HG03469 (cell line): ENCODE data around the gene SPARC.
"Not testable (repeated sequence)": the region's sequence is repeated elsewhere in the genome, so short reads cannot be mapped to it uniquely, and the experiment has no call there.

Source experiments
- ATAC-seq: cut with Tn5 transposase; IDR thresholded peaks from one replicate; pipeline ENCODE4 v1.9.1; 2021; ENCODE audit warnings: mild to moderate bottlenecking, moderate library complexity, moderate number of reproducible peaks; ENCODE audit not compliant: unreplicated experiment

SPARC gene

GRCh38 chr5:151700820-151701219 is 14.1 kb upstream of the SPARC start:
- ATAC-seq, result peak; percentile 42

GRCh38 chr5:151700296-151700695 is 13.6 kb upstream of the SPARC start:
- no peak for ATAC-seq

DNA sequence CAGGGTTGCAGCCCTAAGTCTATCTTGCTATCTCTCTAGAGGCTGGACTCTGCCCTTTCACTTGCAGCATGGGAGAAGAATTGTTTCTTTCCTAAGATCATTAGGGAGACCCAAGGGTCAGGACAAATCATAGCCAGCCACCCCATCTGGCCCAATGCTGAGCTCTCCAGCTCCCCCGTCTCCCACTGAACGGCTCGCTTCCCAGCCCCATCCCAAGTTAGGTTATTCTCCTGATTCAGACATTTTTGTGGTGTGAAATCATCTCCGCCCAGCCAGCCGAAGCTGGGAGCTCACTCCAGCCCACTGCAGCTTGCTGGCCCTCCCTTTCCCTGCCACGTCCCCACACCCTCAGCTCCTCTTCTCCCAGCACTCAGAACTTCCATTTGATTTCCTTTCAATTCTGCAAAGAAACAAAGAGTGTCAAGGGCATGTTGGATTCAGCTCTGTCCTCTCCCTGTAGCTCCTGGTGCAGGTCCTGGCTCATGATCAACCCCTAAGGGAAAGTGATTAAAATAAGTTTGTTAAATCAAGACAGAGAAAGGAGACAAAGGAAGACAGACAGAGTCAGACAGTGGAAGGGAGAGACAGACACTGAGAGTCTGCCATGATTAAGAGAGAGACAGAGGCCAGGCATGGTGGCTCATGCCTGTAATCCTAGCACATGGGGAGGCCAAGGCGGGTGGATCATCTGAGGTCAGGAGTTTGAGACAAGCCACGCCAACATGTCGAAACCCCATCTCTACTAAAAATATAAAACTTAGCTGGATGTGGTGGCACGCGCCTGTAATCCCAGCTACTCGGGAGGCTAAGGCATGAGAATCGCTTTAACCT is 12.6 kb upstream of the SPARC start:
- ATAC-seq, result no peak

DNA sequence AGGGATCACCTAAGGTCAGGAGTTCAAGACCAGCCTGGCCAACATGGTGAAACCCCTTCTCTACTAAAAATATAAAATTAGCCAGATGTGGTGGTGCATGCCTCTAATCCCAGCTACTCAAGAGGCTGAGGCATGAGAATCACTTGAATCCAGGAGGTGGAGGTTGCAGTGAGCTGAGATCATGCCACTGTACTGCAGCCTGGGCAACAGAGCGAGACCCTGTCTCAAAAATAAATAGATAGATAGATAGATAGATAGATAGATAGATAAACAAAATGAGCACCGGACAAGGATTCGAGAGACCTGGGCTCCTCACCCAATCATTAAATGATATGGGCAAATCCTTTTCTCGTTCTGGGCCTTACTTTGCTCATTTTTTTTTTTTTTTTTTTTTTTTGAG is 11.4 kb upstream of the SPARC start:
- ATAC-seq, result not testable (repeated sequence)

GRCh38 chr5:151697452-151697851 is 10.7 kb upstream of the SPARC start:
- no peak for ATAC-seq

- ATAC-seq, result no peak
Observed at GRCh38 chr5:151696470-151697061, 9.9 kb upstream of the SPARC start.

DNA sequence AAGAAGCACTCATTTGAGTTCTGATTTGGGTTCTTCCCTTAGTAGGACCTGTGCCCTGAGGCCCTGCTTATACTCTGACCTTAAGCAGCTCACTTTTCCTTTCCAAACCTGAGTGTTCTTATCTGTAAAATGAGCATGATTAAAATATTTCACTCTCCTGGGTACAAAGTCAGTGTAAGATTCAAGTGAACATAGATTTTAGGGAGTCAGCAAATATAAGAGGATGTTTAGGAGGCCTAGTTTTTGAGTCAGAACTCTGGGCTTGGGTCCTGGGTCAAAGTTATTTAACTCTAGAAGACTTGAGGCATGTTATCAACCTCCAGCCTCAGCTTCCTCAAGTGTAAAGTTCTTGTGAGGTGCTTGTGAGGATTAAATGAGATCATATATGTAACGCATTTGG is 8.7 kb upstream of the SPARC start:
- ATAC-seq, result no peak

DNA sequence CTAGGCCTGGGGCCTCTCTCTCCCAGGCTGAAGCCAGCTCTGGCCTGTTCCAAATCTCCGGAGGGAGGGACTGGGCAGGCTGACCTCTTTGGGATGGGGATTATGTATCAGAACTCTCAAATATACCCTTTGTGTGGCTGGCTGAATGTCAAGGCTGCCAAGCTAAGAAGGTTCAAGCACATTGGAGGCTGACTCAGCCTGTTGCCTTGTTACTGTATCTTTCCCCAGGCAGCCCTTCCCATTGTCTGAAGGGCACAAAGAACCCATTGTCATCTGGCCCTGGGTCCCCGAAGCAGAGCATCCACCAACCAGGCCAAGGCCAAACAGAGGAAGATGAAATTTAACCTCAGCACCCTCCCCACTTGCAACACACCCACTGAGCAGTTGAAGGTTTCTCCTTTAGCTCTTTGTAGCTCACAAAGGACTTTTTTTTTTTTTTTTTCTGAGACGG is 7.3 kb upstream of the SPARC start:
- ATAC-seq, result no peak

- no peak for ATAC-seq
Observed at GRCh38 chr5:151692312-151692711, 5.6 kb upstream of the SPARC start.

- ATAC-seq, result no peak
Observed at GRCh38 chr5:151691706-151692105, 5.0 kb upstream of the SPARC start.

GRCh38 chr5:151689591-151689990 is 2.9 kb upstream of the SPARC start:
- not testable (repeated sequence) for ATAC-seq

DNA sequence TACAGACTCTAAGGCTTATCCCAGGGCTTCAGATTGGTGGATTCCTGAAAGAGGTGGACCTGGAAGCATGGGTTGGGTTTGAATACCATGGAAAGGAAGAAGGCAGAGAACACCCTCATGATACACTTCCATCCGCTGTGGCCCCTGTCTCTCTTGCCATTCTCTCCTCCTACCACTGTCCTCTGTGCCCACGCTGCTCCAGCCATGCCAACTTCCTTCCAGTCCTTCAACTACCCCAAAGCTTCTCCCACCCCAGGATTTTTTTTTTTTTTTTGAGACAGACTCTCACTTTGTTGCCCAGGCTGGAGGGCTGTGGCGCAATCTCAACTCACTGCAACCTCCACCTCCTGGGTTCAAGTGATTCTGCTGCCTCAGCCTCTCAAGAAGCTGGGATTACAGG is 1.7 kb upstream of the SPARC start:
- no peak for ATAC-seq

- ATAC-seq, result no peak
Observed at GRCh38 chr5:151685749-151686673, 704 bp downstream of the SPARC start.

DNA sequence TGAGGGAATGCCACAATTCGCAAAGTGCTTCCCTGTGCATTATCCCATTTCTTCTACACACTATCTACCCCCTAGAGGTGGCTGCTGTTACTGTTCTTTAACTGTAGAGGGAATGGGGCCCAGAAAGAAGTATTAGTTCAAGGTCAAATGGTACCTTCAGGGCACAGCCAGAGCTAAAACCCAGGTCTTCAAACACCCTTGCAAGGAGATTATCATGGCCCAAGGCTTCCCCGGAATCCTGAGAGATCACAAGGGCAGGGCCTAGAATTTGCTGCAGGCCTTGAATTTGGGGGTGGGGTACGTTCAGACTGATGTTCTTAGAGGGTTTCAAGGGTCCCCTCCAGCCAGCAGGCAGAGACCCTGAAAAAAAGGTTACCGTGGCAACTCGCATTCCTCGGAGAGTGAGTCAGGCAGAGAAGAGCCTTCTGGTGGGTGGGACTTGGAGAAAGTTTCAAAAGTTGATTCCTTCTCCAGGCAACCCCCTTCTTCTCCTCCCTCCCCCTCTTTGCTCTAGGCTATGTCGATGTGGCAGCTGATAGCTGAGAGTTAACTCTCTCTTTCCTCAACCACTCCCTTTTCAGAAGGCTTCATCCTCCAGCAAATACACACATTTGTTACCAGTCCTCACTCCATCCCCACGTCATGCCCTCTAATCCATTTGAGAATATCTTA is 1.9 kb downstream of the SPARC start:
- no peak for ATAC-seq

DNA sequence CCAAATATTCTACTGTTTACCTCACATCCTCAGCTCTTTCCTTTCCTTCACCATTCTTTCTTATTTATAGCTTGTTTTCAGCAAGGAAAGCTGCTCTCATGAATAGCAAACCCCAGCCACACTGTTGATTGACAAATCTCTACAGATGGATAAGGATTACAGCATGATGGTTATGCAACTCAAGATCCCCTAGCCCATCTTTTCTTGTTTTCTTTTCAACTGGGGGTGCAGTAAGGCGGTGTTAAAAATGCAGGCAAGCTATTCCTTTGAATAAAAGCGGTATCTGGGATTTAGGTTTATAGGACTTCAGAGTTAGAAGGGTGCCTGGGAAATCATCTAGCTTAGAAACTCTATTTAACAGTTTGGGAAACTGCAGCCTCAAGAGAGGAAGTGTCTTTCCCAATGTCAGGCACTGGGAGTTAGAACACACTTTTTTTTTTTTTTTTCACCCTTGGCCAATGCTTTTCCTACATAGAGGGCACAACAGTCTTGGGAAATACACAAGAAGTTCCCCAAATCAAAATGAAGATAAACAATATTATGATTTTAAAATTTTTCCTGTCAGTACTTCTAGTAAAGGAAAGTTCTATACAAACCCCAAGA is 2.6 kb downstream of the SPARC start:
- no peak for ATAC-seq

- no peak for ATAC-seq
Observed at GRCh38 chr5:151683444-151683843, 3.3 kb downstream of the SPARC start.

DNA sequence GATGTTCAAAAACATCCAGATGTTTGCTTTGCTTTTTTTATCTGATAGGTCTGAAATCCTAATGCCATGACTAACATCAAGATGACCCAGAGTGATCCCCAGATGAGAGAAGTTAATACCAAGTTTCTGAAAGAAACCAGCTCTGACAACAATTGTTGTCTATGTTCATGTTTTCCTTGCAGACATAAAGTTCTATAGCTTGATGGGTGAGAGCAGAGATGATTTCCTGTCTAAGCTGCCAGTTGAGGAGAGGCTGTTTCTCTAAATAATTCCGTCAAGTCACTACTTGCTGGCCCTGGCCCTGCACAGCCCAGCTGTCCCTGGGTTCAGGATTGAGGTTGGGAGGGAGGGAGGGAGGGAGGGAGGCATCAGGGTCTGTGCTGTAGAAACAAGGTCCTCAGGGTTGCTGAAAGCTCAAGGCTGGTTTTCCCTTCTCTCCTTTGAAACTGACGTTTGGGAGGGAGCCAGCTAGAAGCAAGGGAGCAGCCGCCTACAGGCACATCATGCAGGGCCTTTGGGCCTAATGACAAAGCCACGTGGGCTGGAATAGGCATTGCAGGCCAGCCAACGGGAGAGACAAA is 3.9 kb downstream of the SPARC start:
- no peak for ATAC-seq

GRCh38 chr5:151682240-151682639 is 4.5 kb downstream of the SPARC start:
- ATAC-seq, result no peak

GRCh38 chr5:151680944-151681427 is 5.7 kb downstream of the SPARC start:
- ATAC-seq, result no peak

DNA sequence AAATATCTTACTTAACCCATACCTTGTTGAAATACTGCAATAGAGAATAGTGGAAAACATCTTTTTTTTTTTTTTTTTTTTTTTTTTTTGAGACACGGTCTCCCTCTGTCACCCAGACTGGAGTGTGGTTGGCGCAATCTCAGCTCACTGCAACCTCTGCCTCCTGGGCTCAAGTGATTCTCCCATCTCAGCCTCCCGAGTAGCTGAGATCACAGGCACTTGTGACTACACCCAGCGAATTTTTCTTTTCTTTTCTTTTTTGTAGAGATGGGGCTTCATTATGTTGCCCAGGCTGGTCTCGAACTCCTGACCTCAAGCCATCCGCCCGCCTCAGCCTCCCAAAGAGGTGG is 6.6 kb downstream of the SPARC start:
- not testable (repeated sequence) for ATAC-seq
